AG08395 (cell line): ENCODE data around the gene TSC22D3.
A peak's percentile ranks its signal among the peaks of the same experiment; 100 is the strongest.
"Not testable (repeated sequence)": the region's sequence is repeated elsewhere in the genome, so short reads cannot be mapped to it uniquely, and the experiment has no call there.

Source experiments
- DNase-seq: peaks from one replicate; pipeline ENCODE4 v3.0.0; 2012; ENCODE audit warnings: mixed read lengths, low spot score

TSC22D3 gene

GRCh38 chrX:107682256-107682655, 93.3 kb downstream of the TSC22D3 start:
- no peak for DNase-seq

- DNase-seq, result peak; percentile 38
These were observed 96.4 kb downstream of the TSC22D3 start for GRCh38 chrX:107678957-107679740.

DNA sequence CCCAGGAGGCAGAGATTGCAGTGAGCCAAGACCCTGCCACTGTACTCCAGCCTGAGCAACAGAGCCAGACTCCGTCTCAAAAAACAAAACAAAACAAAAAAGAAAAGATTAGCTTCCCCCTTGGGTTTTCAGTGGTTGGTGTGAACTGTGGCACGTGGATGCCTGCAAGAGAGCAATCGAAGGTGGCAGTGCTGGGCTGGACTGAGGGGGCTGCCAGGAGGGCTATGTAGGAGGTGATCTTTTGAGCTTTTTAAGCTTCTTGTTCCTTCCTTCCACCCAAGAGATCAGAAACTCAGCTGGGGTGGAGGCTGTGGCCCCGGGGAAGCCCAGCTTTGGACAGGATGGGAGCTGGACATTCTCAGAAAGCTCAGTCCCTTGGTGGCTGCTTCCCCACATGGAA, 97.7 kb downstream of the TSC22D3 start:
- DNase-seq, result no peak

DNA sequence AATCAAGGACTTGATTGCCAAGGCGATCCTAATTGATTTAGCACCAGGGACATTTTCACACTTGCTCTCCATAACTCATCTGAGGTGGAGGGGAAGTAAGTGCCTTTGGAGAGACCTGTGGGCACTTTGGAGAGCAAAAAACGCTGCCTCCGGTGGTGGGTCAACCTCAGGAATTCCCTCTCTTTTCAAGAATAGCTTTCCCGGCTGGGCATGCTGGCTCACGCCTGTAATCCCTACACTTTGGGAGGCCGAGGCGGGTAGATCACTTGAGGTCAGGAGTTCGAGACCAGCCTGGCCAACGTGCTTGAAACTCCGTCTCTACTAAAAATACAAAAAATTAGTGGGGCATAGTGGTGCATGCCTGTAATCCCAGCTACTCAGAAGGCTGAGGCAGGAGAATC, 98.1 kb downstream of the TSC22D3 start:
- DNase-seq, result no peak

DNA sequence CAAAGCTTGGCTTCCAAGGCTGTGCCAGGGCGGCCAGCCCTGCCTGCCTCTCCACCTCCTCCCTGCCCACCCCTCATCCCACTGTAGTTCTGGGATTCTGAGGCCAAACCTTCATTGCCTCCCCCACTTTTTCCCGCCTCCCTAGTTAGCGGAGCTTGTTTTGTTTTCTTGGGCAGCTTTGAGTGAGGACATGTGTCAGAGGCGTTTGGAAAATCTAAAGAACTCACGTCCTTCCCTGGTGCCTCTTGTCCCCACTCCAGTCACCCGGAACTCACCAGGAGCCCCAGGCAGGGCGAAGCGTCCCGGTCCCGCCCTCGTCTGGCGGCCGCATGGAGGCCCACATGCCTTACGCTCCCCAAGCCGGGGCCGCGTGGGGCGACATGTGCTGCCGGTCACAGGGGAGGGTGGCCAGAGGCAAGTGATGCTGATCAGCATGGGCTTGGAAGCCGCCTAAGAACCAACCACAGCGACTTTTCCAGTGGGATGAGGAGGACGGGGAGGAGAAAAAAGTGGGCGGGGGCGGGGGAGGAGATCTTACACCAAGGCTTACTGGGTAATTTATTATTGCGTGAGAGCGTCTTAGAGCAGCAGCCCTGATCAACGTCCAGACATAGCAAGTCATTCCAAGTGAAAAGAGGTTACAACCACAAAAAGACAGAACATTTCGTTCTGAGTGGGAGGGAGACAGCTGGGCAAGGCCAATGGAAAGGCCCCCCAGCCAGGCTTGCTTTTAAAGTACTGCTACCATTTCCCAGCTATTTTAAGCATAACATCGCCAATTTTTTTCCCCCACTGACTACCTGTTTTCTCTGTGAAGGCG, 98.8 kb downstream of the TSC22D3 start:
- DNase-seq, result peak; percentile 65

- no peak for DNase-seq
These were observed 99.6 kb downstream of the TSC22D3 start for GRCh38 chrX:107675823-107676555.

DNA sequence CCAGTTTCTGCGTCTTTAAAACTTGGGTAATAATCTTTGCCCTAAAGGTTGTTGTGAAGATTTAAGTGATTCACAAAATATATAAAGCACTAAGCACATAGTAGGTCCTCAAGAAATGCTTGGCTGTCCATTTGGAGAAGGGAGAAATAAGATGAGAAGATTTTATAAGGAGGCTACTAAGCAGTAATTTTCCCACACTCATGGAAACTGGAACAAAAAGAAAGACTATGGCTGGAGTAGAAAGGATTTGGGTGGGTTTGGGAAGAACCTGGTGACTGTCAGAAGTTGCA, 100.3 kb downstream of the TSC22D3 start:
- no peak for DNase-seq

DNA sequence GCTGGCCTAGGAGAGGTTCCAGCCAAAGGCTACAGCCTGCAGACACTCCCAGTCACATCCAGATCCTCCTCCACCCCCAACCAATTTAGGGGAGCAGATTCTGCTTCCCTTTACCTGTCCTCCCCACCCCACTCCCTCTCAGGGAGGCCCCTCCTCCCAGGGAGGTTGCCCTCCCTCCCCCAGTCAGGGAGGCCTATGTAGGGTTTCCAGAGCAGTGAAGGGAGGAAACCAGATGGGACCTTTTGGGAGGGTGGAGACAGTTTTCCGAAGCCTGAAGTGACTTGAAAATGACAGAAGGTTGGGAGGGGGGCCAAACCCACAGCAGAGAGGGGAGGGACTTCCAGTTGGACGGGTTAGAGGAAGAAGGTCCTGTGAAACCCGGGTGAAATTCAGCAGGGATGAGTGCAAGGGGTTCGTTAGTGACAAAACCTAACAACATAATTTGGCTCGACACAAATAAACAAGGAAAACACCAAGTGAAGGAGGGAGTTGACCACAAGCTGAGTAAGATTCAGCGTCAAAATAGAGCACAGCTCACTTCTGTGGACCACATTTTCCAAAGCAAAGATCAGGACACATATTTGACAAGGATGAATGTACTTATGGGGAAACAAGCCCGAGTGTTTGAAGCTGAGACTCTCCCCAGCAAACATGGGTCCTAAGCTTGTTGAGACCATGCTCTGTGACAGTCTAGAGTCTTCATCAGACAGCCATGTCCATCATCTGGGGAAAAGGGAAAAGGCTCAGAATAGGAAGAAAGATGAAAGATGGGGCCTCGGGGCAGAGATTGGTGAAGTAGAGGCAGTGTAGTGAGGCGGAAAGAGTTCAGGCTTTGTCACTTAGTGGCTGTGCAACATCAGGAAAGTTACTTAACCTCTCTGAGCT, 100.9 kb downstream of the TSC22D3 start:
- peak; percentile 39 for DNase-seq

- no peak for DNase-seq
These were observed 101.6 kb downstream of the TSC22D3 start for GRCh38 chrX:107673933-107674479.

DNA sequence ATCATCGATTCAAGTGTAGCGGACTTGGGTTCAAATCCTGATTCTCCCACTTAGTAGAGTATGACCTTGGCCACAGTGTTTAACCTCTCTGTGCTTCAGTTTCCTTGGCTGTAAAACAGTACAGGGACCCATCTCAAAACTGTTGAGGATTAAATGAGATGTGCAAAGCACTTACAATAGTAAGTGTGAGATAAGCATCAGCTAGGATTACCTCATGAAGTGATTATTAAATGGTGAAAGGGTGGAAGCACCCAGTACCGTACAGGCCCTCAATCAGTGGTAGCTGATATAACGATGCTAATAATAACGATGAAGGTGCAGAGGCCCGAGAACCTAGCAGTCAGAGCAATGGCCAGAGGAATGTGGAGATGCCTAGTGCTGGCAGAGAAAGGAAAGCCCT, 102.2 kb downstream of the TSC22D3 start:
- no peak for DNase-seq

- DNase-seq, result peak; percentile 38
These were observed 102.6 kb downstream of the TSC22D3 start for GRCh38 chrX:107672955-107673378.

GRCh38 chrX:107671256-107671655, 104.3 kb downstream of the TSC22D3 start:
- not testable (repeated sequence) for DNase-seq

DNA sequence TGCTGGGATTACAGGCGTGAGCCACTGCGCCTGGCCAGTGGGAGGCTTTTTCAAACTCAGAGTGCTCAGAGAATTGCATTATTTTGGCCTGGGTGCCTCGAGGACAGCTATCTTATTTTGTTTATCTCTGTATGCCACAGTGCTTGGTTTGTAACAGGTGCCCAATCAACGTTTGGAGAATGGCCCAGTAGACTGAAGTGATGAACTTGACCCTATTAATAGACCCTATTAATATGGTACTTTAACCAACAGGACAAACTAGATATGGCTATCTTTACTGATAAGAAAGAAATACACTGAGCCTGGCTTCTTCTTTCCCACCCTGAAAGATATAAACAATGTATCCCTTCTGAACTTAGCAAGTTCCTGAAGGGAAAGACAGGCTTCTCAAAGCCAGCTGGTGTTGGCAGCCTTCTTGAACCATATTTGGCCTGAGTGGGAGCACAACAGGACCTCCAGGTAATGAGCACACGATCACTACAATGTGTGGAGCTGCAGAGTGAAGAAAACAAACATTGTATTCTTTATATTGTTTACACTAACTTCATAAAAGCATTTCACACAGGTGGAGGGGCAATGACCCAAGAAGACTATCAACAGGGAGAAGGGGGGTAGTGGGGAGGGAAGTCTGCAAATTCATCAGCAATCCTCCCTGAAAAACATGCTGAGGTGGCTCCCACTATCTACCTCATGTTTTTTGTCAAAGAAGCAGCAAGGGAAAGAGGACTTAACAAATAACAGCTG, 105.5 kb downstream of the TSC22D3 start:
- no peak for DNase-seq

- DNase-seq, result no peak
These were observed 106.3 kb downstream of the TSC22D3 start for GRCh38 chrX:107669261-107669660.

DNA sequence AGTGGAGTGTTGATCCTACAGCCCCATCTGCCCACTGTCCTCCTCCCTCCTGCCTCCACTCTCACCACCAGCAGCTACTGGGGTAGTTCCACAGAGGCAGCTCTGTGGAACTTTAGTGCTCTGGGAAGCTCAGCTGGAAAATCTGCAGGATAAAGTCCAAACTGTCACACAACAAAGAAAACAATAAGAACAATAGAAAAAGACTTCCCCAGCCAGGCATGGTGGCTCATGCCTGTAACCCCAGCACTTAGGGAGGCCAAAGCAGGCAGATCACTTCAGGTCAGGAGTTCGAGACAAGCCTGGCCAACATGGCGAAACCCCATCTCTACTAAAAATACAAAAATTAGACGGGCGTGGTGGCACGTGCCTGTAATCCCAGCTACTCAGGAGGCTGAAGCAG, 106.9 kb downstream of the TSC22D3 start:
- not testable (repeated sequence) for DNase-seq

DNA sequence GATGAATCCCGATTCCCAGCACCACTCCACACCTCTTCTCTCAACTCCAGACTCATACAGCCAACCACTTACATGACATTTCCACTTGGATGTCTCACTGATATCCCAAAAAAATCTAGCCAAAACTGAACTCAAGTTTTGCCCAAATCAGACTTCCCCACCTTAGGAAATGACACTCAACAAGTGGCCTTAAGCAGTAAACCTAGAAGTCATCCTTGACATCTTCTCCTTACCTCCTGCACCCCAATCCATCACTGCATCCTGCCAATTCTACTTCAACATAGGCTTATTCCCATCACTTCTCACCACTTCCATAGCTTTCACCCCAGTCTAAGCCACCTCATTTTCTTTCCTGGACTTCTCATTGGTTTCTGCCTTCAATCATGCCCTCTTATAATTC, 108.2 kb downstream of the TSC22D3 start:
- no peak for DNase-seq

GRCh38 chrX:107666931-107667330, 108.7 kb downstream of the TSC22D3 start:
- no peak for DNase-seq
